Measurements from ENCODE around the gene CBFA2T2.

GRCh38 chr20:33444797-33445560, 44.9 kb upstream of the CBFA2T2 start:
- TF ChIP-seq CTCF (IDR thresholded peaks at IDR 0.05) (no peak), EP300 (IDR thresholded peaks at IDR 0.05) (no peak)

Measured in tibial nerve (tissue), 4 donors.